Spleen (tissue), 7 donors: Measurements from ENCODE around the gene SPTY2D1.

ENCODE experiments used
- POLR2A ChIP-seq, 3 donors: fragments of 450-650 bp; IDR thresholded peaks; one replicate each; pipeline ENCODE4 v1.5.1; 2017; ENCODE audit warnings: antibody characterized with exemption in 3 of 3, mild to moderate bottlenecking in 1 of 3
- TF ChIP-seq, protein P1 (sequence below), 11 experiments: fragments of 200-600 bp in 7 of 11; fragments of 450-650 bp in 4 of 11; sonication (generic) in 4 of 11; IDR thresholded peaks in 8 of 11; conservative IDR thresholded peaks in 3 of 11; 1 replicate in 7 of 11; 2 replicates in 4 of 11; pipeline versions ENCODE4 v1.4.0 to v1.8.0; 2016 to 2021; ENCODE audit warnings: antibody characterized with exemption in 11 of 11, inconsistent platforms in 4 of 11, mild to moderate bottlenecking in 1 of 11
- donor health status: DM: no; HTN: no; CAD: no; lungs with moderate emphysema.
- donor health status: DM: no; HTN: no; CAD: no.
- donor health status: DM: no; HTN: no; CAD: no.

DNA sequence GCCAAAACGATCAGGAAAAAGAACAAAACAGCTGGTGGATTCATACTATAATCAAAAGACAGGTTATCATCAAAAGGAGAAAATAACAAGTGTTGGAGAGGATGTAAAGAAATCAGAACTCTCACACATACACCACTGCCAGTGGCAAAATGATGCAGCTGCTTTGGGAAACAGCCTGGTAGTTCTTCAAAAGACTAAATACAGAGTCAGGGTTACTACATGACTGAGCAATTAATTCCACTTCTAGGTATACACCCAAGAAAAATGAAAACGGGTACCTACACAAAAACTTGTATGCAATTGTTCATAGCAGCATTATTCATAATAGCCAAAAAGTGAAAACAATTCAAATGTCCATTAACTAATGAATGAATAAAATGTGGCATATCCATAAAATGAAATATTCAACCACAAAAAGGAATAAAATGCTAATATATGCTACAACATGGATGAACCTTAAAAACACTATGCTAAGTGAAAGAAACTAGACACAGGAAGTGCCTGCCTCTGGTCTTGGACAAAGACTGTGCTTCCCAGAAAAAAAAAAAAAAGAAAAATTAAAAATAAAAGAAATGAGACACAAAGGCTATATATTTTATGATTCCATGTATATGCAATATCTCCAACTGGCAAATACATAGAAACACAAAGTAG, 53.9 kb downstream of the SPTY2D1 start:
- TF ChIP-seq POLR2A (IDR thresholded peaks at IDR 0.05), result no peak
- TF ChIP-seq, protein P1, sequence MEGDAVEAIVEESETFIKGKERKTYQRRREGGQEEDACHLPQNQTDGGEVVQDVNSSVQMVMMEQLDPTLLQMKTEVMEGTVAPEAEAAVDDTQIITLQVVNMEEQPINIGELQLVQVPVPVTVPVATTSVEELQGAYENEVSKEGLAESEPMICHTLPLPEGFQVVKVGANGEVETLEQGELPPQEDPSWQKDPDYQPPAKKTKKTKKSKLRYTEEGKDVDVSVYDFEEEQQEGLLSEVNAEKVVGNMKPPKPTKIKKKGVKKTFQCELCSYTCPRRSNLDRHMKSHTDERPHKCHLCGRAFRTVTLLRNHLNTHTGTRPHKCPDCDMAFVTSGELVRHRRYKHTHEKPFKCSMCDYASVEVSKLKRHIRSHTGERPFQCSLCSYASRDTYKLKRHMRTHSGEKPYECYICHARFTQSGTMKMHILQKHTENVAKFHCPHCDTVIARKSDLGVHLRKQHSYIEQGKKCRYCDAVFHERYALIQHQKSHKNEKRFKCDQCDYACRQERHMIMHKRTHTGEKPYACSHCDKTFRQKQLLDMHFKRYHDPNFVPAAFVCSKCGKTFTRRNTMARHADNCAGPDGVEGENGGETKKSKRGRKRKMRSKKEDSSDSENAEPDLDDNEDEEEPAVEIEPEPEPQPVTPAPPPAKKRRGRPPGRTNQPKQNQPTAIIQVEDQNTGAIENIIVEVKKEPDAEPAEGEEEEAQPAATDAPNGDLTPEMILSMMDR (IDR thresholded peaks at IDR 0.05 in 8 of 11, conservative IDR thresholded peaks at IDR 0.05 in 3 of 11), result no peak
